MCF 10A (cell line): Measurements from ENCODE around the gene SORL1. TPM values are rescaled to one million over a fixed set of nuclear protein-coding genes. Genes with fewer than 3 reads are reported as not detected.

ENCODE experiments used
- BruUV-seq: library from RNA; stranded (reverse); fragments of 400-500 nt; replicated peaks from 2 replicates; lab custom pipeline; 2021; lab: Mats Ljungman, UMichigan
- CTCF ChIA-PET: fragments of 300-600 bp; sonication (Branson Sonifier 250); formaldehyde crosslinking; extraction: SDS; loops from one replicate; lab custom pipeline; 2021; ENCODE audit warnings: antibody characterized with exemption, inconsistent platforms; lab: Yijun Ruan, JAX
- POLR2A ChIA-PET: fragments of 300-600, 350-650 bp; sonication (Branson Sonifier 250); formaldehyde crosslinking; extraction: SDS; loops from one replicate; lab custom pipeline; 2020; ENCODE audit warnings: antibody characterized with exemption, inconsistent platforms; lab: Yijun Ruan, JAX
- DNase-seq: peaks from one replicate; pipeline ENCODE4 v3.0.0-alpha.2; 2018; ENCODE audit not compliant: unreplicated experiment
- H3K27ac Mint-ChIP-seq: one replicate; pipeline ENCODE4 v1.8.0; 2022; ENCODE audit warnings: mild to moderate bottlenecking, low read depth, mixed read lengths; ENCODE audit not compliant: unreplicated experiment
- H3K27me3 Mint-ChIP-seq: one replicate; pipeline ENCODE4 v1.8.0; 2022; ENCODE audit warnings: mixed read lengths; ENCODE audit not compliant: insufficient read depth, unreplicated experiment
- H3K36me3 Mint-ChIP-seq: one replicate; pipeline ENCODE4 v1.8.0; 2022; ENCODE audit warnings: mild to moderate bottlenecking, moderate library complexity, mixed read lengths; ENCODE audit not compliant: insufficient read depth, unreplicated experiment
- H3K4me1 Mint-ChIP-seq: one replicate; pipeline ENCODE4 v1.8.0; 2022; ENCODE audit warnings: mixed read lengths; ENCODE audit not compliant: insufficient read depth, unreplicated experiment
- H3K4me3 Mint-ChIP-seq: one replicate; pipeline ENCODE4 v1.8.0; 2022; ENCODE audit warnings: mild to moderate bottlenecking, moderate library complexity, mixed read lengths; ENCODE audit not compliant: unreplicated experiment
- H3K9me3 Mint-ChIP-seq: one replicate; pipeline ENCODE4 v1.8.0; 2022; ENCODE audit warnings: mixed read lengths; ENCODE audit not compliant: unreplicated experiment
- CTCF ChIP-seq: fragments of 200-600 bp; IDR thresholded peaks from one replicate; pipeline ENCODE4 v1.8.0; 2022; ENCODE audit warnings: antibody characterized with exemption, mild to moderate bottlenecking; ENCODE audit not compliant: unreplicated experiment
- intact Hi-C: fragments of 100-400 bp; cut with micrococcal nuclease; formaldehyde crosslinking; loops from 2 replicates; pipeline ENCODE4 v1.14.1; 2022
- total RNA-seq: library from RNA; stranded (reverse); gene quantifications from 2 replicates; pipeline ENCODE4 v1.2.3, GENCODE V29; 2022

Gene SORL1
- total RNA-seq, 1 experiment from 2014 or later = 5.9 TPM

- ChIA-PET POLR2A (no interaction called here), CTCF (interaction anchor here (0.5 kb wide), 1 partner anchor 155 kb away, joined by 3 read pairs; no protein-coding TSS in a partner anchor)
- DNase-seq = no peak
- H3K27ac Mint-ChIP-seq = no peak overlapping the region
- TF ChIP-seq CTCF = no peak
- no peaks in the 10 kb centered on the region for H3K36me3 Mint-ChIP-seq
- H3K4me1 Mint-ChIP-seq = peaks cover 5% of the 10 kb centered on the region
- BruUV-seq = no TSS peak
- H3K9me3 Mint-ChIP-seq = no peaks in the 10 kb centered on the region
- no peaks in the 10 kb centered on the region for H3K27me3 Mint-ChIP-seq
- H3K4me3 Mint-ChIP-seq = no peak overlapping the region
- intact Hi-C loops = no loop called here
Measured at GRCh38 chr11:121547574-121547973, 95.5 kb downstream of the SORL1 start.

- ChIA-PET POLR2A (no interaction called here), CTCF (no interaction called here)
- H3K4me1 Mint-ChIP-seq = peaks cover 16% of the 10 kb centered on the region
- no peak overlapping the region for H3K27ac Mint-ChIP-seq
- intact Hi-C loops = no loop called here
- H3K36me3 Mint-ChIP-seq = no peaks in the 10 kb centered on the region
- no peak for DNase-seq
- no peaks in the 10 kb centered on the region for H3K27me3 Mint-ChIP-seq
- H3K9me3 Mint-ChIP-seq = no peaks in the 10 kb centered on the region
- BruUV-seq = no TSS peak
- no peak for TF ChIP-seq CTCF
- H3K4me3 Mint-ChIP-seq = no peak overlapping the region
Measured at GRCh38 chr11:121550247-121551030, 98.3 kb downstream of the SORL1 start.

GRCh38 chr11:121551463-121551862 lies 99.3 kb downstream of the SORL1 start:
- Mint-ChIP-seq H3K36me3 (no peaks in the 10 kb centered on the region), H3K27me3 (no peaks in the 10 kb centered on the region), H3K27ac (no peak overlapping the region), H3K4me1 (peaks cover 16% of the 10 kb centered on the region), H3K4me3 (no peak overlapping the region), H3K9me3 (no peaks in the 10 kb centered on the region)
- no peak for DNase-seq
- BruUV-seq = no TSS peak
- intact Hi-C loops = no loop called here
- POLR2A ChIA-PET = no interaction called here
- TF ChIP-seq CTCF = no peak
- CTCF ChIA-PET = interaction anchor here (0.6 kb wide), 1 partner anchor 60 kb away, joined by 3 read pairs; no protein-coding TSS in a partner anchor

- no peak for DNase-seq
- H3K4me3 Mint-ChIP-seq = no peak overlapping the region
- H3K36me3 Mint-ChIP-seq = no peaks in the 10 kb centered on the region
- no TSS peak for BruUV-seq
- H3K9me3 Mint-ChIP-seq = no peaks in the 10 kb centered on the region
- TF ChIP-seq CTCF = no peak
- intact Hi-C loops = no loop called here
- H3K27ac Mint-ChIP-seq = no peak overlapping the region
- H3K4me1 Mint-ChIP-seq = peaks cover 16% of the 10 kb centered on the region
- ChIA-PET POLR2A (no interaction called here), CTCF (interaction anchor here (0.5 to 0.6 kb wide), 2 partner anchors 59 to 89 kb away, joined by 3 to 4 read pairs; no protein-coding TSS in a partner anchor)
- H3K27me3 Mint-ChIP-seq = no peaks in the 10 kb centered on the region
Measured at GRCh38 chr11:121552154-121552553, 100.0 kb downstream of the SORL1 start.
